Lower leg skin (tissue), 4 donors: ENCODE measurements around the gene HEPHL1. TPM values are rescaled to one million over a fixed set of nuclear protein-coding genes. Genes with fewer than 3 reads are reported as not detected.

Experiments used
- DNase-seq, 2 donors: peaks; one replicate each; pipeline ENCODE4 v3.0.0-alpha.2; 2019; ENCODE audit warnings: low spot score in 2 of 2
- H3K4me3 ChIP-seq: fragments of 200-600 bp; sonication (generic); 2 replicates; pipeline ENCODE4 v1.5.1; 2017; ENCODE audit warnings: mild to moderate bottlenecking, low read depth; ENCODE audit not compliant: poor library complexity, severe bottlenecking
- CTCF ChIP-seq, 3 donors: fragments of 450-650 bp; IDR thresholded peaks; one replicate each; pipeline ENCODE4 v1.5.1; 2016; ENCODE audit warnings: antibody characterized with exemption in 3 of 3, mild to moderate bottlenecking in 3 of 3, moderate library complexity in 2 of 3
- POLR2A ChIP-seq, 2 donors: fragments of 450-650 bp; IDR thresholded peaks; one replicate each; pipeline ENCODE4 v1.6.1; 2016 to 2017; ENCODE audit warnings: antibody characterized with exemption in 2 of 2, mild to moderate bottlenecking in 1 of 2, moderate library complexity in 1 of 2
- WGBS, 2 donors: methylation state at CpG; one replicate each; pipeline ENCODE4 v1.1.5; 2018; 5-methylcytosine and 5-hydroxymethylcytosine counted together
- intact Hi-C: fragments of 100-400 bp; cut with DNase I; formaldehyde crosslinking; loops from one replicate; pipeline ENCODE4 v1.15.0; 2023; ENCODE audit warnings: low total_unique reads
- total RNA-seq, 4 donors: library from RNA; depleted of rRNA; stranded (reverse); fragments of >200 nt; gene quantifications; one replicate each; pipeline ENCODE4 v1.1.0, GENCODE V29; 2016

Gene HEPHL1
- total RNA-seq, 4 donors from 2014 or later = 0.04 to 6.6 (median 0.93) TPM

- TF ChIP-seq CTCF (IDR thresholded peaks at IDR 0.05) (no peak), POLR2A (IDR thresholded peaks at IDR 0.05) (no peak)
- intact Hi-C loops = no loop called here
- no peak for DNase-seq
- no peak overlapping the region for H3K4me3 ChIP-seq
- WGBS, 2 donors = 83% methylated on average over 8 of the region's 8 CpGs
These were observed 11.6 kb downstream of the HEPHL1 start for GRCh38 chr11:94032725-94033124.

GRCh38 chr11:94034207-94034606 lies 13.1 kb downstream of the HEPHL1 start:
- no peak overlapping the region for H3K4me3 ChIP-seq
- no peak for TF ChIP-seq POLR2A (IDR thresholded peaks at IDR 0.05)
- TF ChIP-seq CTCF (IDR thresholded peaks at IDR 0.05) = no peak
- DNase-seq = no peak
- intact Hi-C loops = no loop called here
- WGBS, 2 donors = 41 to 95% methylated on average over 1 of the region's 1 CpG

- no peak for TF ChIP-seq POLR2A (IDR thresholded peaks at IDR 0.05)
- H3K4me3 ChIP-seq = no peak overlapping the region
- DNase-seq = no peak
- intact Hi-C loops = no loop called here
- WGBS, 2 donors = 88 to 95% methylated on average over 2 of the region's 2 CpGs
These were observed 14.9 kb downstream of the HEPHL1 start for GRCh38 chr11:94036096-94036495.

GRCh38 chr11:94043241-94043640 lies 22.1 kb downstream of the HEPHL1 start:
- no peak overlapping the region for H3K4me3 ChIP-seq
- DNase-seq = no peak
- TF ChIP-seq POLR2A (IDR thresholded peaks at IDR 0.05) = no peak
- TF ChIP-seq CTCF (IDR thresholded peaks at IDR 0.05) = no peak
- WGBS, 2 donors = 61 to 83% methylated on average over 3 of the region's 3 CpGs
- intact Hi-C loops = no loop called here

GRCh38 chr11:94046796-94047195 lies 25.6 kb downstream of the HEPHL1 start:
- WGBS, 2 donors = 26 to 59% methylated on average over 1 of the region's 1 CpG
- intact Hi-C loops = no loop called here
- no peak overlapping the region for H3K4me3 ChIP-seq
- peak in 1 of 2 donors; percentile 28 for DNase-seq
- TF ChIP-seq CTCF (IDR thresholded peaks at IDR 0.05) (no peak), POLR2A (IDR thresholded peaks at IDR 0.05) (no peak)

GRCh38 chr11:94048032-94048709 lies 27.0 kb downstream of the HEPHL1 start:
- intact Hi-C loops = no loop called here
- 78 to 90% methylated on average over 2 of the region's 2 CpGs for WGBS, 2 donors
- TF ChIP-seq CTCF (IDR thresholded peaks at IDR 0.05) (no peak), POLR2A (IDR thresholded peaks at IDR 0.05) (no peak)
- DNase-seq = no peak
- H3K4me3 ChIP-seq = no peak overlapping the region
